Sigmoid colon (tissue), 7 donors: Measurements from ENCODE around the gene DVL3. TPM values are rescaled to one million over a fixed set of nuclear protein-coding genes. Genes with fewer than 3 reads are reported as not detected.

Experiments used
- DNase-seq: peaks from one replicate; pipeline ENCODE4 v3.0.0-alpha.2; 2019
- H3K27ac ChIP-seq, 4 donors: fragments of 200-600 bp; sonication (generic); one replicate each; pipeline ENCODE4 v1.5.1; 2016 to 2019; ENCODE audit warnings: mild to moderate bottlenecking in 1 of 4
- H3K27me3 ChIP-seq, 3 donors: fragments of 200-600 bp; sonication (generic); one replicate each; pipeline ENCODE4 v1.5.1; 2019; ENCODE audit warnings: mild to moderate bottlenecking in 1 of 3
- H3K36me3 ChIP-seq, 4 donors: fragments of 200-600 bp; sonication (generic); one replicate each; pipeline ENCODE4 v1.5.1; 2016 to 2019
- H3K4me1 ChIP-seq, 4 donors: fragments of 200-600 bp; sonication (generic); one replicate each; pipeline ENCODE4 v1.5.1; 2017 to 2019
- H3K4me3 ChIP-seq, 4 donors: fragments of 200-600 bp; sonication (generic); one replicate each; pipeline ENCODE4 v1.5.1; 2017 to 2019; ENCODE audit warnings: mild to moderate bottlenecking in 2 of 4, moderate library complexity in 1 of 4
- H3K9me3 ChIP-seq, 4 donors: fragments of 200-600 bp in 3 of 4; sonication (generic) in 3 of 4; one replicate each; pipeline versions ENCODE4 v1.5.1 to v1.6.1; 2013 to 2019
- EP300 ChIP-seq, 4 donors: sonication (generic); formaldehyde crosslinking; IDR thresholded peaks; one replicate each; pipeline ENCODE4 v1.6.1; 2017; ENCODE audit warnings: antibody characterized with exemption in 4 of 4
- POLR2A ChIP-seq, 2 donors: fragments of 450-650 bp; IDR thresholded peaks; one replicate each; pipeline ENCODE4 v1.6.1; 2016; ENCODE audit warnings: antibody characterized with exemption in 2 of 2, mild to moderate bottlenecking in 2 of 2, moderate library complexity in 2 of 2
- POLR2AphosphoS5 ChIP-seq, 4 donors: sonication (generic); formaldehyde crosslinking; IDR thresholded peaks; one replicate each; pipeline ENCODE4 v1.6.1; 2017; ENCODE audit warnings: antibody characterized with exemption in 4 of 4
- WGBS, 2 donors: extraction: QIAGEN DNeasy Blood & Tissue Kit; methylation state at CpG; one replicate each; pipeline ENCODE4 v1.1.7; 2013; 5-methylcytosine and 5-hydroxymethylcytosine counted together
- intact Hi-C: fragments of 100-400 bp; cut with DNase I; formaldehyde crosslinking; loops from one replicate; pipeline ENCODE4 v1.15.1; 2023
- polyA plus RNA-seq, 3 donors: library from polyadenylated mRNA; stranded (reverse); fragments of 200-250 nt; gene quantifications; one replicate each; pipeline ENCODE4 v1.2.3, GENCODE V29; 2013
- total RNA-seq, 4 donors: library from RNA; depleted of rRNA; stranded (reverse); fragments of >200 nt; gene quantifications; one replicate each; pipeline ENCODE4 v1.1.0, GENCODE V29; 2016
- TF ChIP-seq, protein P1 (sequence below), 4 experiments: fragments of 450-650 bp in 3 of 4; fragments of 200-600 bp in 1 of 4; IDR thresholded peaks; one replicate each; pipeline ENCODE4 v1.5.1; 2016 to 2019; ENCODE audit warnings: antibody characterized with exemption in 4 of 4, mild to moderate bottlenecking in 3 of 4, moderate library complexity in 2 of 4
- donor health status: healthy with polysubstance abuse.
- donor health status: Bipolar disorder and iron deficiency.
- donor health status: healthy.

Gene DVL3
- total and polyA plus RNA-seq, 7 donors: 15.0 to 71.2 (median 40.8) TPM

GRCh38 chr3:184193991-184194539, 38.9 kb downstream of the DVL3 start:
- no peak for TF ChIP-seq POLR2A (IDR thresholded peaks at IDR 0.05)
- no peak for TF ChIP-seq EP300 (IDR thresholded peaks at IDR 0.05)
- TF ChIP-seq, protein P1, sequence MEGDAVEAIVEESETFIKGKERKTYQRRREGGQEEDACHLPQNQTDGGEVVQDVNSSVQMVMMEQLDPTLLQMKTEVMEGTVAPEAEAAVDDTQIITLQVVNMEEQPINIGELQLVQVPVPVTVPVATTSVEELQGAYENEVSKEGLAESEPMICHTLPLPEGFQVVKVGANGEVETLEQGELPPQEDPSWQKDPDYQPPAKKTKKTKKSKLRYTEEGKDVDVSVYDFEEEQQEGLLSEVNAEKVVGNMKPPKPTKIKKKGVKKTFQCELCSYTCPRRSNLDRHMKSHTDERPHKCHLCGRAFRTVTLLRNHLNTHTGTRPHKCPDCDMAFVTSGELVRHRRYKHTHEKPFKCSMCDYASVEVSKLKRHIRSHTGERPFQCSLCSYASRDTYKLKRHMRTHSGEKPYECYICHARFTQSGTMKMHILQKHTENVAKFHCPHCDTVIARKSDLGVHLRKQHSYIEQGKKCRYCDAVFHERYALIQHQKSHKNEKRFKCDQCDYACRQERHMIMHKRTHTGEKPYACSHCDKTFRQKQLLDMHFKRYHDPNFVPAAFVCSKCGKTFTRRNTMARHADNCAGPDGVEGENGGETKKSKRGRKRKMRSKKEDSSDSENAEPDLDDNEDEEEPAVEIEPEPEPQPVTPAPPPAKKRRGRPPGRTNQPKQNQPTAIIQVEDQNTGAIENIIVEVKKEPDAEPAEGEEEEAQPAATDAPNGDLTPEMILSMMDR (IDR thresholded peaks at IDR 0.05): no peak
- TF ChIP-seq POLR2AphosphoS5 (IDR thresholded peaks at IDR 0.05): no peak
- Histone ChIP-seq H3K27ac (no peak overlapping the region), H3K36me3 (peaks cover 35 to 77% (median 58%) of the 10 kb centered on the region in 4 donors), H3K4me1 (no peaks in the 10 kb centered on the region), H3K9me3 (no peaks in the 10 kb centered on the region), H3K27me3 (no peaks in the 10 kb centered on the region), H3K4me3 (no peak overlapping the region)
- DNase-seq: no peak
- 92 to 93% methylated on average over 9 of the region's 9 CpGs for WGBS, 2 donors
- intact Hi-C loops: no loop called here

GRCh38 chr3:184196536-184196935, 41.4 kb downstream of the DVL3 start:
- H3K27ac ChIP-seq: no peak overlapping the region
- H3K36me3 ChIP-seq: peaks cover 26 to 52% (median 34%) of the 10 kb centered on the region in 4 donors
- intact Hi-C loops: no loop called here
- no peaks in the 10 kb centered on the region for H3K4me1 ChIP-seq
- no peak for DNase-seq
- TF ChIP-seq, protein P1 (IDR thresholded peaks at IDR 0.05): no peak
- 89 to 91% methylated on average over 6 of the region's 6 CpGs for WGBS, 2 donors
- no peaks in the 10 kb centered on the region for H3K9me3 ChIP-seq
- no peaks in the 10 kb centered on the region for H3K27me3 ChIP-seq
- H3K4me3 ChIP-seq: no peak overlapping the region

DNA sequence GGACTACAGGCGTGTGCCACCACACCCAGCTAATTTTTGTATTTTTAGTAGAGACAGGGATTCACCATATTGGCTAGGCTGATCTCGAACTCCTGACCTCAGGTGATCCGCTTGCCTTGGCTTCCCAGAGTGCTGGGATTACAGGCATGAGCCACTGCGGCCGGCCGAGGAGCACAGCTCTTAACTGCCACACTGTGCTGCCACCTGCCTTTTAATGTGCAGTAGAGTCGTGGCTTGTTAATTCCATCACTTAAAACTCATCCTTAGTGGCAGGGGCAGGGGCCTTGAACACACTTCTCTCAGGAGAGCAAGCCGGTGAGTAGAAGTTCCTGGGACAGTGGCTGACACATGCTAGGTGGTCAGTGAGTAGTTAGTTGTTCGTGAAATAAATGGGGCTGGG, 43.3 kb downstream of the DVL3 start:
- intact Hi-C loops: no loop called here
- H3K4me1 ChIP-seq: no peaks in the 10 kb centered on the region
- WGBS, 2 donors: 91 to 94% methylated on average over 9 of the region's 9 CpGs
- H3K27me3 ChIP-seq: no peaks in the 10 kb centered on the region
- TF ChIP-seq POLR2A (IDR thresholded peaks at IDR 0.05): no peak
- TF ChIP-seq POLR2AphosphoS5 (IDR thresholded peaks at IDR 0.05): no peak
- TF ChIP-seq, protein P1 (IDR thresholded peaks at IDR 0.05): no peak
- no peak for TF ChIP-seq EP300 (IDR thresholded peaks at IDR 0.05)
- H3K27ac ChIP-seq: no peak overlapping the region
- H3K9me3 ChIP-seq: no peaks in the 10 kb centered on the region
- H3K36me3 ChIP-seq: peaks cover 7 to 33% (median 15%) of the 10 kb centered on the region in 4 donors
- DNase-seq: no peak
- H3K4me3 ChIP-seq: no peak overlapping the region

DNA sequence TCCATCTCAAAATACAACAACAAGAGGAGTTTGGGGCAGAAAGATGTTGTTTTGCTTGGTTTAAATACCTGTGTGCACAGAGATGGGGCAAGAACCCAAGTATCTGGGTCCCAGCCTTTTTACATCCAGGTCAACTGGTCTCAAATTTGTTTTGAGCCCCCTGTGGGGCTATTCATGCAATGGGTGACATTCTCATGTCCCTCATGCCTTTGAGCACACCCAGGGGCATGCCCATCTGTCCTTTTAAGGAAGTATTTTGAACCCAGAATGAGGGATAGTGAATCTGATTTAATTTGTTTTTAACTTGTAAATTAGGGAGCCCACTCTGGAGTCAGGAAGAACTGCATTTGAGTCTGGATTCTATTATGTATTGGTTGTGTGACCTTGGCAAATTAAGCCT, 45.6 kb downstream of the DVL3 start:
- H3K27ac ChIP-seq: no peak overlapping the region
- no peak overlapping the region for H3K4me3 ChIP-seq
- TF ChIP-seq POLR2A (IDR thresholded peaks at IDR 0.05) (no peak), EP300 (IDR thresholded peaks at IDR 0.05) (no peak), POLR2AphosphoS5 (IDR thresholded peaks at IDR 0.05) (no peak)
- TF ChIP-seq, protein P1 (IDR thresholded peaks at IDR 0.05): no peak
- intact Hi-C loops: no loop called here
- no peak for DNase-seq
- peaks cover 0 to 10% (median under 1%) of the 10 kb centered on the region in 4 donors for H3K36me3 ChIP-seq
- H3K4me1 ChIP-seq: no peaks in the 10 kb centered on the region
- peaks cover 0 to 2% (median 0%) of the 10 kb centered on the region in 3 donors for H3K27me3 ChIP-seq
- H3K9me3 ChIP-seq: no peaks in the 10 kb centered on the region

DNA sequence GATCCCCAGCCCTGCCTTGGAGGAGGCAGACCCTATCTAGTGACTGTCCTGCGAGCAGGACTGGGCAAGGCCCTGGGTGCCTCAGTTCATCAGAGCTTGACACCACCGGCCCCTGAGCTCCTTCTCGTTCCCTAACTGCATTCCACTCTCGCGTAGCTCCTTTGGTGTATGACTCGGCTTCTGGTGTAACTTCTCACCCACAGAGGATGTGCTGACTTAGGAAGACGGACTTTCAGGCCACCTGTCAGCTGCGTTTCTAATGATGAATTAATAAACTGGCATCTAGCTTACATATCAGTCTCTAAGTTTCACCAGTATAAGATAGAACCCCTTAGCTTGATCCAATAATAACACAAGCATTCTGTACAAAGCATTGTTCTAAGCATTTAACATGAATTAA, 48.3 kb downstream of the DVL3 start:
- WGBS, 2 donors: 86 to 90% methylated on average over 8 of the region's 8 CpGs
- intact Hi-C loops: no loop called here
- TF ChIP-seq POLR2A (IDR thresholded peaks at IDR 0.05): no peak
- TF ChIP-seq POLR2AphosphoS5 (IDR thresholded peaks at IDR 0.05): no peak
- Histone ChIP-seq H3K27ac (no peak overlapping the region), H3K4me1 (no peaks in the 10 kb centered on the region), H3K36me3 (no peaks in the 10 kb centered on the region), H3K4me3 (no peak overlapping the region), H3K27me3 (peaks cover 0 to 20% (median 0%) of the 10 kb centered on the region in 3 donors), H3K9me3 (no peaks in the 10 kb centered on the region)
- no peak for DNase-seq
